HG02642 (cell line): ENCODE data around the gene UPF3A.
"Not testable (repeated sequence)": the region's sequence is repeated elsewhere in the genome, so short reads cannot be mapped to it uniquely, and the experiment has no call there.

Source experiments
- ATAC-seq: cut with Tn5 transposase; IDR thresholded peaks from one replicate; pipeline ENCODE4 v1.9.1; 2021; ENCODE audit warnings: mild to moderate bottlenecking; ENCODE audit not compliant: unreplicated experiment, poor library complexity

The UPF3A gene

GRCh38 chr13:114328034-114328433, 46.6 kb downstream of the UPF3A start:
- no peak for ATAC-seq

GRCh38 chr13:114328595-114328994, 47.2 kb downstream of the UPF3A start:
- no peak for ATAC-seq

- ATAC-seq = no peak
These were observed 48.7 kb downstream of the UPF3A start for GRCh38 chr13:114330086-114330485.

GRCh38 chr13:114333881-114334280, 52.5 kb downstream of the UPF3A start:
- ATAC-seq = not testable (repeated sequence)

- no peak for ATAC-seq
These were observed 53.1 kb downstream of the UPF3A start for GRCh38 chr13:114334305-114335053.

- not testable (repeated sequence) for ATAC-seq
These were observed 55.1 kb downstream of the UPF3A start for GRCh38 chr13:114336457-114336856.

GRCh38 chr13:114338959-114339358, 57.6 kb downstream of the UPF3A start:
- ATAC-seq = no peak

- no peak for ATAC-seq
These were observed 58.6 kb downstream of the UPF3A start for GRCh38 chr13:114339857-114340534.

GRCh38 chr13:114341003-114341777, 59.8 kb downstream of the UPF3A start:
- ATAC-seq = no peak

- not testable (repeated sequence) for ATAC-seq
These were observed 65.9 kb downstream of the UPF3A start for GRCh38 chr13:114347256-114347655.

GRCh38 chr13:114352763-114353162, 71.4 kb downstream of the UPF3A start:
- ATAC-seq = not testable (repeated sequence)

GRCh38 chr13:114353382-114353781, 72.0 kb downstream of the UPF3A start:
- ATAC-seq = not testable (repeated sequence)
